ENCODE measurements around the gene SUFU.

GRCh38 chr10:102535481-102536147 is 31.8 kb downstream of the SUFU start:
- TF ChIP-seq CTCF (IDR thresholded peaks at IDR 0.05) (no peak), EZH2 (IDR thresholded peaks at IDR 0.05) (no peak)
